ENCODE results near the gene TNFRSF8. TPM values are rescaled to one million over a fixed set of nuclear protein-coding genes. Genes with fewer than 3 reads are reported as not detected.

Gene TNFRSF8
- 0.52 TPM for total RNA-seq

GRCh38 chr1:12063141-12064072 is at the start of gene TNFRSF8:
TNFRSF8 (plus strand) TSS chr1:12063303; CDS start chr1:12063599, 296 bp downstream.
- no peaks in the 10 kb centered on the region for H3K36me3 ChIP-seq (ENCODE audit: control insufficient read depth in 3 of 3, insufficient read depth in 3 of 3, low read length in 3 of 3)
- H3K27ac ChIP-seq (ENCODE audit: low read depth, low read length) = no peak within 1 kb of the TSS
- H3K27me3 ChIP-seq (ENCODE audit: control insufficient read depth in 3 of 3, insufficient read depth in 3 of 3, low read length in 3 of 3) = peaks cover 40 to 60% (median 45%) of the 10 kb centered on the region in 3 donors
- no peaks in the 10 kb centered on the region for H3K9me3 ChIP-seq (ENCODE audit: control insufficient read depth in 3 of 3, low read length in 3 of 3)
- no peak within 1 kb of the TSS for H3K4me3 ChIP-seq (ENCODE audit: low read length in 3 of 3)
- peaks cover 0 to 11% (median 11%) of the 10 kb centered on the region in 3 donors for H3K4me1 ChIP-seq (ENCODE audit: control insufficient read depth in 3 of 3, insufficient read depth in 3 of 3, low read length in 3 of 3)
- no peak within 1 kb of the TSS for H3K9ac ChIP-seq (ENCODE audit: low read depth in 1 of 3, low read length in 3 of 3)

- no peaks in the 10 kb centered on the region for H3K27me3 ChIP-seq (ENCODE audit: control insufficient read depth in 3 of 3, insufficient read depth in 3 of 3, low read length in 3 of 3)
- H3K4me3 ChIP-seq (ENCODE audit: low read length in 3 of 3) = no peak overlapping the region
- no peaks in the 10 kb centered on the region for H3K9me3 ChIP-seq (ENCODE audit: control insufficient read depth in 3 of 3, low read length in 3 of 3)
- H3K27ac ChIP-seq (ENCODE audit: low read depth, low read length) = peak overlapping the region; percentile 23
- peak overlapping the region in 1 of 3 donors; percentile 35 for H3K9ac ChIP-seq (ENCODE audit: low read depth in 1 of 3, low read length in 3 of 3)
- peaks cover 15 to 23% (median 16%) of the 10 kb centered on the region in 3 donors for H3K4me1 ChIP-seq (ENCODE audit: control insufficient read depth in 3 of 3, insufficient read depth in 3 of 3, low read length in 3 of 3)
- H3K36me3 ChIP-seq (ENCODE audit: control insufficient read depth in 3 of 3, insufficient read depth in 3 of 3, low read length in 3 of 3) = peaks cover 33 to 36% (median 34%) of the 10 kb centered on the region in 3 donors
These were observed 48.7 kb upstream of the TNFRSF8 start for GRCh38 chr1:12014141-12014991.

GRCh38 chr1:12015001-12015491 is 48.1 kb upstream of the TNFRSF8 start:
- Histone ChIP-seq H3K27me3 (ENCODE audit: control insufficient read depth in 3 of 3, insufficient read depth in 3 of 3, low read length in 3 of 3) (no peaks in the 10 kb centered on the region), H3K27ac (ENCODE audit: low read depth, low read length) (peak overlapping the region; percentile 23), H3K4me3 (ENCODE audit: low read length in 3 of 3) (no peak overlapping the region), H3K9ac (ENCODE audit: low read depth in 1 of 3, low read length in 3 of 3) (peak overlapping the region in 1 of 3 donors; percentile 35), H3K9me3 (ENCODE audit: control insufficient read depth in 3 of 3, low read length in 3 of 3) (no peaks in the 10 kb centered on the region), H3K4me1 (ENCODE audit: control insufficient read depth in 3 of 3, insufficient read depth in 3 of 3, low read length in 3 of 3) (peaks cover 20 to 26% (median 22%) of the 10 kb centered on the region in 3 donors), H3K36me3 (ENCODE audit: control insufficient read depth in 3 of 3, insufficient read depth in 3 of 3, low read length in 3 of 3) (peaks cover 27 to 30% (median 28%) of the 10 kb centered on the region in 3 donors)

- no peak overlapping the region for H3K9ac ChIP-seq (ENCODE audit: low read depth in 1 of 3, low read length in 3 of 3)
- H3K4me3 ChIP-seq (ENCODE audit: low read length in 3 of 3) = no peak overlapping the region
- H3K9me3 ChIP-seq (ENCODE audit: control insufficient read depth in 3 of 3, low read length in 3 of 3) = no peaks in the 10 kb centered on the region
- H3K36me3 ChIP-seq (ENCODE audit: control insufficient read depth in 3 of 3, insufficient read depth in 3 of 3, low read length in 3 of 3) = peaks cover 22 to 25% (median 23%) of the 10 kb centered on the region in 3 donors
- peaks cover 23 to 29% (median 27%) of the 10 kb centered on the region in 3 donors for H3K4me1 ChIP-seq (ENCODE audit: control insufficient read depth in 3 of 3, insufficient read depth in 3 of 3, low read length in 3 of 3)
- H3K27ac ChIP-seq (ENCODE audit: low read depth, low read length) = peak overlapping the region; percentile 23
- no peaks in the 10 kb centered on the region for H3K27me3 ChIP-seq (ENCODE audit: control insufficient read depth in 3 of 3, insufficient read depth in 3 of 3, low read length in 3 of 3)
These were observed 47.6 kb upstream of the TNFRSF8 start for GRCh38 chr1:12015499-12015898.

GRCh38 chr1:12016182-12016581 is 46.9 kb upstream of the TNFRSF8 start:
- Histone ChIP-seq H3K9ac (ENCODE audit: low read depth in 1 of 3, low read length in 3 of 3) (no peak overlapping the region), H3K4me1 (ENCODE audit: control insufficient read depth in 3 of 3, insufficient read depth in 3 of 3, low read length in 3 of 3) (peaks cover 23 to 29% (median 28%) of the 10 kb centered on the region in 3 donors), H3K27ac (ENCODE audit: low read depth, low read length) (no peak overlapping the region), H3K36me3 (ENCODE audit: control insufficient read depth in 3 of 3, insufficient read depth in 3 of 3, low read length in 3 of 3) (peaks cover 16 to 18% (median 16%) of the 10 kb centered on the region in 3 donors), H3K27me3 (ENCODE audit: control insufficient read depth in 3 of 3, insufficient read depth in 3 of 3, low read length in 3 of 3) (no peaks in the 10 kb centered on the region), H3K4me3 (ENCODE audit: low read length in 3 of 3) (no peak overlapping the region), H3K9me3 (ENCODE audit: control insufficient read depth in 3 of 3, low read length in 3 of 3) (no peaks in the 10 kb centered on the region)

- Histone ChIP-seq H3K9ac (ENCODE audit: low read depth in 1 of 3, low read length in 3 of 3) (peak overlapping the region; percentile 84 to 95 (median 95)), H3K9me3 (ENCODE audit: control insufficient read depth in 3 of 3, low read length in 3 of 3) (no peaks in the 10 kb centered on the region), H3K27ac (ENCODE audit: low read depth, low read length) (peak overlapping the region; percentile 75), H3K36me3 (ENCODE audit: control insufficient read depth in 3 of 3, insufficient read depth in 3 of 3, low read length in 3 of 3) (peaks cover 13 to 21% (median 14%) of the 10 kb centered on the region in 3 donors), H3K4me3 (ENCODE audit: low read length in 3 of 3) (peak overlapping the region; percentile 79 to 92 (median 90)), H3K27me3 (ENCODE audit: control insufficient read depth in 3 of 3, insufficient read depth in 3 of 3, low read length in 3 of 3) (no peaks in the 10 kb centered on the region), H3K4me1 (ENCODE audit: control insufficient read depth in 3 of 3, insufficient read depth in 3 of 3, low read length in 3 of 3) (peaks cover 6 to 11% (median 8%) of the 10 kb centered on the region in 3 donors)
These were observed 43.1 kb upstream of the TNFRSF8 start for GRCh38 chr1:12019858-12020509.

GRCh38 chr1:12021616-12022015 is 41.5 kb upstream of the TNFRSF8 start:
- no peak overlapping the region for H3K4me3 ChIP-seq (ENCODE audit: low read length in 3 of 3)
- peaks cover 20 to 34% (median 22%) of the 10 kb centered on the region in 3 donors for H3K36me3 ChIP-seq (ENCODE audit: control insufficient read depth in 3 of 3, insufficient read depth in 3 of 3, low read length in 3 of 3)
- no peaks in the 10 kb centered on the region for H3K9me3 ChIP-seq (ENCODE audit: control insufficient read depth in 3 of 3, low read length in 3 of 3)
- H3K27ac ChIP-seq (ENCODE audit: low read depth, low read length) = no peak overlapping the region
- no peaks in the 10 kb centered on the region for H3K27me3 ChIP-seq (ENCODE audit: control insufficient read depth in 3 of 3, insufficient read depth in 3 of 3, low read length in 3 of 3)
- H3K9ac ChIP-seq (ENCODE audit: low read depth in 1 of 3, low read length in 3 of 3) = no peak overlapping the region
- H3K4me1 ChIP-seq (ENCODE audit: control insufficient read depth in 3 of 3, insufficient read depth in 3 of 3, low read length in 3 of 3) = peaks cover 6 to 11% (median 8%) of the 10 kb centered on the region in 3 donors

GRCh38 chr1:12022036-12022435 is 41.1 kb upstream of the TNFRSF8 start:
- Histone ChIP-seq H3K27ac (ENCODE audit: low read depth, low read length) (no peak overlapping the region), H3K27me3 (ENCODE audit: control insufficient read depth in 3 of 3, insufficient read depth in 3 of 3, low read length in 3 of 3) (no peaks in the 10 kb centered on the region), H3K4me3 (ENCODE audit: low read length in 3 of 3) (no peak overlapping the region), H3K4me1 (ENCODE audit: control insufficient read depth in 3 of 3, insufficient read depth in 3 of 3, low read length in 3 of 3) (peaks cover 6 to 11% (median 8%) of the 10 kb centered on the region in 3 donors), H3K9me3 (ENCODE audit: control insufficient read depth in 3 of 3, low read length in 3 of 3) (no peaks in the 10 kb centered on the region), H3K36me3 (ENCODE audit: control insufficient read depth in 3 of 3, insufficient read depth in 3 of 3, low read length in 3 of 3) (peaks cover 21 to 36% (median 27%) of the 10 kb centered on the region in 3 donors), H3K9ac (ENCODE audit: low read depth in 1 of 3, low read length in 3 of 3) (no peak overlapping the region)

- H3K9ac ChIP-seq (ENCODE audit: low read depth in 1 of 3, low read length in 3 of 3) = no peak overlapping the region
- no peaks in the 10 kb centered on the region for H3K9me3 ChIP-seq (ENCODE audit: control insufficient read depth in 3 of 3, low read length in 3 of 3)
- H3K4me3 ChIP-seq (ENCODE audit: low read length in 3 of 3) = no peak overlapping the region
- H3K36me3 ChIP-seq (ENCODE audit: control insufficient read depth in 3 of 3, insufficient read depth in 3 of 3, low read length in 3 of 3) = peaks cover 39 to 52% (median 41%) of the 10 kb centered on the region in 3 donors
- no peaks in the 10 kb centered on the region for H3K27me3 ChIP-seq (ENCODE audit: control insufficient read depth in 3 of 3, insufficient read depth in 3 of 3, low read length in 3 of 3)
- H3K27ac ChIP-seq (ENCODE audit: low read depth, low read length) = no peak overlapping the region
- H3K4me1 ChIP-seq (ENCODE audit: control insufficient read depth in 3 of 3, insufficient read depth in 3 of 3, low read length in 3 of 3) = no peaks in the 10 kb centered on the region
These were observed 36.5 kb upstream of the TNFRSF8 start for GRCh38 chr1:12026586-12026985.
